ENCODE measurements around the gene OR2AT4.
"Not testable (repeated sequence)": the region's sequence is repeated elsewhere in the genome, so short reads cannot be mapped to it uniquely, and the experiment has no call there.

Gene OR2AT4

DNA sequence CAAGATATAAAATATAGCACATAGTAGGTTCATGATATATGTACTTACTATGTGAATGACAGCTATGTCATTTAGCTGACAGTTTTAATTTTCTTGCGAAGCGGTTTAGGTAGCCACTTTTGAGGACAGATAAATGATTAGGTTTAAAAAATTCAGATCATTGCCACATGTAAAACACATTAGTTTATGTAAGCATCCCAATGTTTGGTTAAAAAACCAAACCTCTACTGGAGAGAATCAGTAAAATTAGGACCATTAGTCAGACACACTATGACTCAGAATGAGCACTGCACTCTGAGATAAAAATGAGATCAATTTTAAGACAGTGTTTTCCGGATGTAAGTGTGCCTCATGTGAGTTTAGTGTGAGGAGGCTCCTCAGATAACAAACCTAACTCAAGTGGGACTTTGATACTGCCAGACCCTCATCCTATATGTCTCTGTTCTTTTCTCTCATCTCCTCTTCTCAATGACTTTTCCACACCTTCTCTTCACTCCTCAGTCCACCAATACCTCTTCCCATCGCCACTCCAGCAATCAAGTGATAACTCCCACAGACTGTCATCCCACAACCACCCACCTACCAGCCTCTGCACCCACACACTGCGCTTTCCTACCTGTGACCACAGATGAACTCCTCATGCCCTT is 6.8 kb upstream of the OR2AT4 start:
- DNase-seq (ENCODE audit: low spot score) = no peak

DNA sequence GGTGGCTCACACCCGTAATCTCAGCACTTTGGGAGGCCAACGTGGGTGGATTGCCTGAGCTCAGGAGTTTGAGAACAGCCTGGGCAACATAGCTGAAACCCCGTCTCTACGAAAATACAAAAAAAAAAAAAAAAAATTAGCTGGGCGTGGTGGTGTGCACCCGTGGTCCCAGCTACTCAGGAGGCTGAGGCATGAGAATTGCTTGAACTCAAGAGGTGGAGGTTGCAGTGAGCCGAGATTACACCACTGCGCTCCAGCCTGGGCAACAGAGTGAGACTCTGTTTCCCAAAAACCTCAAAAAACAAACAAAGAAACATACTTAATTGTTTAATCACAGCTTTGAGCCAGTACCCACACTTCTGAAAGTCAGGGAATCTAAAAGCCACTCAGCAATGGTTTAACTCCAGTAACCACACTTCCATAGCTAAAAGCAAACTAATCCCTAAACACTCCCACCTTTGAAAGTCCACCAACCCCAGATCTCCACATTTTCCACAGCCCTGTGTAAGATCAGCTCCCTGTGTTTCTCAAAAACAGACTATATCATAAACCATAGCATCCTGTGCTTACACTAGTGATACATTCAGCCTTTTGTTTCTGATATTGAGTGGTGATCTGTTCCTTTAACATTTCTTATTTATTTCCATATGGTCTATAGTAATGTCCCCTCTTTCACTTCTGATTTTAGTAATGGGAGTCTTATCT is 4.9 kb upstream of the OR2AT4 start:
- DNase-seq (ENCODE audit: low spot score) = no peak

DNA sequence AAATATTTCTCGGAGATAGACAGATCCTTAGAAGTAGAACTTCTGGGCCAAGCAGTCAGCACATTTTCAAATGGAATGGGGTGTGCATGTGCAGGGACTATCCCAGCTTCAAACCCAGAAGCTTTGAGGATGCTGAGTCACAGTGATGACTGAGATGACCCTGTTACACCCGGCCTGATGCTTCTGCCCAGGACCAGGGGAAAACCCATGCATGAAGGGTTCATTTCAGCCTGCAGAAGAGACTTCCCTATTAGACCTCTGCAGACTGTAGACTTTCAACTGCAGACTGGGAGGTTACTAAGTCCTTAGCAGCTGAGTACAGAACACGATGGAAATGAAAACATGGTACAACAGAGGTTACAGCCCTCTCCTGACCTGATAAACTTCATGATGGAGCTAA is 3.6 kb upstream of the OR2AT4 start:
- no peak for DNase-seq (ENCODE audit: low spot score)

DNA sequence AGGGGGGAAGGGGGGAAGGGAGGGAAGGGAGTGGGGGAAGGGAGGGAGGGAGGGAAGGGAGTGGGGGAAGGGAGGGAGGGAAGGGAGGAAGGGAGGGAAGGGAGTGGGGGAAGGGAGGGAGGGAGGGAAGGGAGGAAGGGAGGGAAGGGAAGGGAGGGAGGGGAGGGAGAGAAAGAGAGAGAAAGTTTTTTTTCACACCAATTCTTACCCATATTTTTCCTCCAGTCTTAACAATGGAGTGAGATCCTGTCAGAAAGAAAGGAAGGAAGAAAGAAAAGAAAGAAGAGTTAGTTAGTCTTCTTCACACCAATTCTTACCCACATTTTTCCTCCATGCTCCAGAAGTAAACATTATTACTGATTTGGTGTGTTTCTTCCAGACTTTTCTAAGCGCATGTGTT is 3.0 kb upstream of the OR2AT4 start:
- DNase-seq (ENCODE audit: low spot score) = no peak

DNA sequence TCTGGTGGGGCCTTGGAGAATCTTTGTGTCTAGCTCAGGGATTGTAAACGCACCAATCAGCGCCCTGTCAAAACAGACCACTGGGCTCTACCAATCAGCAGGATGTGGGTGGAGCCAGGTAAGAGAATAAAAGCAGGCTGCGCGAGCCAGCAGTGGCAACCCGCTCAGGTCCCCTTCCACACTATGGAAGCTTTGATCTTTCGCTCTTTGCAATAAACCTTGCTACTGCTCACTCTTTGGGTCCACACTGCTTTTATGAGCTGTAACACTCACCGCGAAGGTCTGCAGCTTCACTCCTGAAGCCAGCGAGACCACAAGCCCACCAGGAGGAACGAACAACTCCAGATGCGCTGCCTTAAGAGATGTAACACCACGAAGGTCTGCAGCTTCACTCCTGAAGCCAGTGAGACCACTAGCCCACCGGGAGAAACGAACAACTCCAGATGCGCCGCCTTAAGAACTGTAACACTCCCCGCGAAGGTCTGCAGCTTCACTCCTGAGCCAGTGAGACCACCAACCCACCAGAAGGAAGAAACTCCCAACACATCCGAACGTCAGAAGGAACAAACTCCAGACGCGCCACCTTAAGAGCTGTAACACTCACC is 2.3 kb upstream of the OR2AT4 start:
- DNase-seq (ENCODE audit: low spot score) = not testable (repeated sequence)

DNA sequence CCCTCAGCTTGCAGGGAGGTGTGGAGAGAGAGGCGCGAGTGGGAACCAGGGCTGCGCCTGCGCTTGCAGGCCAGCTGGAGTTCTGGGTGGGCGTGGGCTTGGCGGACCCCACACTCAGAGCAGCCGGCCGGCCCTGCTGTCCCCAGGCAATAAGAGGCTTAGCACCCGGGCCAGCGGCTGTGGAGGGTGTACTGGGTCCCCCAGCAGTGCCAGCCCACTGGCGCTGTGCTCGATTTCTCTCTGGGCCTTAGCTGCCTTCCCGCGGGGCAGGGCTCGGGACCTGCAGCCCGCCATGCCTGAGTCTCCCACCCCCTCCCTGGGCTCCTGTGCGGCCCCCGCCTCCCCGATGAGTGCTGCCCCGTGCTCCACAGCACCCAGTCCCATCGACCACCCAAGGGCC is 1.5 kb upstream of the OR2AT4 start:
- DNase-seq (ENCODE audit: low spot score) = not testable (repeated sequence)

DNA sequence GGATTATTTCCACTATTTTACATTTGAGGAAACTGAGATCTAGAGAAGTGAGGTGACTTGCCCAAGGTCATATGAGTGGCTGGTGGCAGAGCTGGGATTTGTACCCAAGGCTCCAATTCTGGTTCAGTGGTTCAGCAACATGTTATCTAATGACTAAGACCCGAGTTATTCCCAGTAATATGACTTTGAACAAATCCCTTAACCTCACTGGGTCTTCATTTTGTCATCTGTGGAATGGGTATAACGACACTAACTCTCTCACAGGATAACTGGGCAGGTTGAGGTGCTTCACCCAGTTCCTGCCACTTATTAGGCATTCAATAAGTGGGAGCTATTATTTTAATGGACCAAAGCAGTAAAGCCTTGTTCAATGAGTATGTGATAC is 489 bp upstream of the OR2AT4 start:
- DNase-seq (ENCODE audit: low spot score) = no peak

DNA sequence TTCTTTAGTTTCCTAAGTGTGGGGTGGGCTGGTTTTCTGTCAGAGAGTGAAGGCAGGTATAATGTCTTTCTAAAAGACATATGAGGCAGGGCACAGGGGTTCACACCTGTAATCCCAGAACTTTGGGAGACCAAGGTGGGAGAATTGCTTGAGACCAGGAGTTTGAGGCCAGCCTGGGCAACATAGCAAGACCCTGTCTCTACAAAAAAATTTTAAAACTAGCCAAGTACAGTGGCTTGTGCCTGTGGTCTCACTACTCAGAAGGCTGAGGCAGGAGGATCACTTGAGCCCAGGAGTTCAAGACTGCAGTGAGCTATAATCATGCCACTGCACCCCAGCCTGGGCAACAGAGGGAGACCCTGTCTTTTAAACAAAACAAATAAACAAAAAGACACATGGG is 2.3 kb downstream of the OR2AT4 start:
- DNase-seq (ENCODE audit: low spot score) = not testable (repeated sequence)

DNA sequence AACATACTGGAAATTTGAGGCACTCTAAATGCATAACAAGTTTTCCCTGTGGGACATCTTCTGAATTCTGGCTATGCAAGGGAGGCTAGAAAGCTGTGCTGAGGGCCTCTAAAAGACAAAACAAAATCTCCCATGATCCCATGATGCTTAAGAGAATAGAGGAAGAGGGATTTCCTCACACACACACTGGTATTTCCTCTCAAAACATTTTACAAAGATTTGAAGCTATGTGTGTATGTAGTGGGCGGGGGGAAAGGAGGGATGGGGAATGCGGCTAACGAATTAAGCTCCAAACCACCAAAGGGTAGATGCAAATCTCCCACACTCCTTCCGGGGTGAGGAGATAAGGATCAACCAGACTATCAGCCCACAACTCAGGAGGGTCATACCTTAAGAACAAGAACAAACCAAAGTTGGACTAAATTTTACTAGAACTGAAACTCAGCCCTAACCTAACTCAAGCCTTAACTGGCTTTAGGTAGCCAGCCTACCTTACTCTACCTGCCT is 6.0 kb downstream of the OR2AT4 start:
- DNase-seq (ENCODE audit: low spot score) = no peak

DNA sequence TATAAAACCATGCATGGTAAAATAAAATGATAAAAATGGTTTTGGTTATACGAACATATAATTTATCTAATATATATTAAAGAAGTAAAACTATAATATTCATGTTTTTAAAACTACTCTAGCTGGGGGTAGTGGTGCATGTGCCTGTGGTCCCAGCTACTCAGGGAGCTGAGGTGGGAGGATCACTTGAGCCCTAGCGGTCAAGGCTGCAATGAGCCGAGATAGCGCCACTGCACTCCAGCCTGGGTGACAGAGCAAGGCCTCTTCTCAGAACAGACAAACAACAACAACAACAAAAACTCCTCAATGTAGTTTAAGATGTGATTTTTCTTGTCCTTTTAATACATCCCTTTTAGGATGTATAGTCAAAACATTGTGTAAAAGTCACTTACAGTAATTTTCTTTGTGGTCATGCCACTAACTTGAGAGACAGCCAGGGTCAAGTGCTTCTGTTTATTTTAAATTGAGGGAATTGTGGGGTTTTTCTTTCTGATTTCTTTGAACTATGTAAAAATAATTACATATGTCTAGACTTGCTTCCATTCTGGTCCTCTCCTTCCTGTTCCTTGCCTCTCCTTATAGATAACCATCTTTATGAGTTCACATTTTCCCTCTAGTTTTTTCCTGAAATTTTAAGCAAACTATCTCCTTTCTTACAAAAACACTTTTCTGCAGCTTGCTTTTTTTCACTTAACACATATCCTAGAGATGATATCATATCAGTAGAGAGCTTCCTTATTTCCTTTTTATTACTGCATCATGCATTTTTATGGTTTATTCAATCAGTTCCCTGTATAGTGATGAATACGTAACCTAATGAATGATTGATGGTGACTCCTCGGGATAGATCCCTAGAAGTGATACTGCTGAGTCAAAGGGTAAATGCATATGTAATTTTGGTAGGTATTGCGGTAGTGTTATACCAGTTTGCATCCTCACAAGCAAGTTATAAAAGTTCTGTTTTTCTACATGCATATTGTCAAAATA is 9.1 kb downstream of the OR2AT4 start:
- no peak for DNase-seq (ENCODE audit: low spot score)

DNA sequence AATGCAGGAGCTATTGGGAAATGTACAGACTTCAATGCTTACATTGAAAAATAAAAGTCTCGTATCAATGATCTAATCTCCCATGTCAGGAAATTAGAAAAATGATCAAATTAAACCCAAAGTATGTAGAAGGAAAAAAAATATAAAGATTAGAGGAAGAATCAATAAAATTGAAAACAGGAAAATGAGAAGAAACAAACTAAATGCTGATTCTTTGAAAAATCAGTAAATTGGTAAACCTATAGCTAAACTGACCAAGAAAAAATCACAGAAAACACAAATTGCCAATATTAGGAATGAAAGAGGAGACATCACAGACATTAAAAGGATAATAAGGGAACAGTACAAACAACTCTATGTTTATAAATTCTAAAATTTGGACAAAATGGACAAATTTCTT is 11.8 kb downstream of the OR2AT4 start:
- no peak for DNase-seq (ENCODE audit: low spot score)

DNA sequence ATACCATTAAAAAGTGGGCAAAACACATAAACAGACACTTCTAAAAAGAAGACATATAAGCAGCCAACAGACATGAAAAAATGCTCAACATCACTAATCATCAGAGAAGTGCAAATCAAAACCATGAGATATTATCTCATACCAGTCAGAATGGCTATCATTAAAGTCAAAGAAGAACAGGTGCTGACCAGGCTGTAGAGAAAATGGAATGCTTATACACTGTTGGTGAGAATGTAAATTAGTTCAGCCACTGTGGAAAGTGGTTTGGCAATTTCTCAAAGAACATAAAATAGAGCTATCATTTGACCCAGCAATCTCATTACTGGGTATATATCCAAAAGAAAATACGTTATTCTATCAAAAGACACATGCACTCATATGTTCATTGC is 13.5 kb downstream of the OR2AT4 start:
- DNase-seq (ENCODE audit: low spot score) = no peak

DNA sequence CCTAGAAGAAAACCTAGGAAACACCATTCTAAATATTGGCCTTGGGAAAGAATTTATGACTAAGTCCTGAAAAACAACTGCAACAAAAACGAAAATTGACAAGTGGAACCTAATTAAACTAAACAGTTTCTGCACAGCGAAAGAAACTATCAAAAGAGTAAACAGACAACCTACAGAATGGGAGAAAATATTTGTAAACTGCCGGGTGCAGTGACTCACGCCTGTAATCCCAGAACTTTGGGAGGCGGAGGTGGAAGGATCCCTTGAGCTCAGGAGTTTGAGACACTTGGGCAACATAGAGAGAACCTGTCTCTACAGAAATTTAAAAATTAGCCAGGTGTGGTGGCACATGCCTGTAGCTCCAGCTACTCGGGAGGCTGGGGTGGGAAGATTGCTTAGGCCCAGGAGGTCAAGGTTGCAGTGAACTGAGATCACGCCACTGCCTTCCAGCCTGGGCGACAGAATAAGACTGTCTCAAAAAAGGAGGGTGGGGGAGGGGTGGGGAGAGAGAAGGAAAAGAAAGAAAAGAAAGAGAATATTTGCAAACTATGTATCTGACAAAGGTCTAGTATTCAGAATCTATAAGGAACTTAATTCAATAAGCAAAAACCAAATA is 14.0 kb downstream of the OR2AT4 start:
- no peak for DNase-seq (ENCODE audit: low spot score)

DNA sequence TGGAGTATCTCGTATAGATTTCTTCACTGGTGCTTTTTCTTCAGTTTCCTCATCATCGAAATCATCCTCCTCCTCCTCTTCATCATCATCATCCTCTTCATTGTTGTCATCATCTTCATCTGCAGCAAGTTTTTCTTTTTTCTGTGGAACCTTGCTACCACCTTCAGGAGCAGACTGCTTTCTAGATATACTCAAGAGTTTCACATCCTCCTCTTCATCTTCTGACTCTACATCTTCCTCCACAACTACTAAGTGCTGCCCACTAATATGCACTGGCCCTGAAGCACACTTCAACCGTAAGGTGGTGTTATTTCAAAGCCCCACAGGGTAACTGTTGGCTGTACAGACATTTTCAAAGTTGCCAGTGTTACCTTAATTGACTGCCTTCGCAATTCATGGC is 17.1 kb downstream of the OR2AT4 start:
- DNase-seq (ENCODE audit: low spot score) = no peak

DNA sequence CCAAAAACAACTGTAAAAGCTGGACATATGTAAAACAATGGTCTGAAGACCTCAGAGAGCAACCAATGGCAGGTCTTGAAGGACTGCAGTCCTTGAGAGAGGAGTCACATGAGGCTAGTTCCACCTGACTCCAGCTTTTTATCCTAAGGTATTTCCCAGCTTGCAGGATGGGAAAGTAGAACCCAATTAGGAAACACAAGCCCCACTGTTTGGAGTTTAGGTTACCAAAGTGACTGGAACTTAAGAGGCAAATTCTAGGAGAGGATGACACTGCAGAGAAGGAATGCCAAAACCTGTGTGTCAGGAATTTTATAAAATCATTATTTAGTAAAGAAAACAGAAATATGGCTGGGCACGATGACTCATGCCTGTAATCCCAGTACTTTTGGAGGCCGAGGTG is 18.4 kb downstream of the OR2AT4 start:
- no peak for DNase-seq (ENCODE audit: low spot score)

DNA sequence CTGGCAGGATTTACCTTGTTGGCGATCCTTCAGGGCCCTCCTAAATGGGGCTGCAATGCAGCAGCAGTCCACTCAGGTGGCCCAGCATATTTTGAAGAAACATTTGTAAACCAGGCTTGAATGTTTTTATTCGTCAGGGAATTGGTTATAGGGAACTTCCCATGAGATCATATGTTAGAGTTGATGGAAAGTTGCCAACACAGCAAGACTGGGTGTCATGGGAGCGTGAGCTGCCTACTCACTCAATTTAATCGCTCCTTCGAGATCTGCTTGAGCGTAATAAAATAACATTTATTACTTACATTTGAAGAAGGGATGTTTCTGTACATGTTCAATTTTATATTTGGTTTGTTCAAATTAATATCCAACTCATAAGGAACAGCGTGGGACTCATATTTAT is 19.4 kb downstream of the OR2AT4 start:
- DNase-seq (ENCODE audit: low spot score) = no peak

DNA sequence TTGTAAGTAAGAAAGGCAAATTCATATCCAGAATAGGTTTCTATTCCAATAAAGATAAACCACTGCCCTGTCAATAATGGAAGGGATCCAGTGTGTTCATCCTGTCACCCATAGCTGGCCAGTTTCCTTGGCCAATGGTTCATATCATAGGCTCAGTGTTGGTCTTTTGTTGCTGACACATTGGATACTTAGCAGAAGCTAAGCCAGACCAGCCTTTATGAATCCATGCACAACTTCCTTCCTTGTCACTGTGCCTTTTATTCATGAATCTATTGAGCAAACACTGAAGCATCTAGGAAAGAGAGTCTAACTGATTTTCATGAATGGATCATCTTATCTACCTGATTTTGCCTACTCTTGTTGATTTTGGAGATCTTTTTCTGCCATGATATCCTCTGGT is 20.0 kb downstream of the OR2AT4 start:
- no peak for DNase-seq (ENCODE audit: low spot score)

DNA sequence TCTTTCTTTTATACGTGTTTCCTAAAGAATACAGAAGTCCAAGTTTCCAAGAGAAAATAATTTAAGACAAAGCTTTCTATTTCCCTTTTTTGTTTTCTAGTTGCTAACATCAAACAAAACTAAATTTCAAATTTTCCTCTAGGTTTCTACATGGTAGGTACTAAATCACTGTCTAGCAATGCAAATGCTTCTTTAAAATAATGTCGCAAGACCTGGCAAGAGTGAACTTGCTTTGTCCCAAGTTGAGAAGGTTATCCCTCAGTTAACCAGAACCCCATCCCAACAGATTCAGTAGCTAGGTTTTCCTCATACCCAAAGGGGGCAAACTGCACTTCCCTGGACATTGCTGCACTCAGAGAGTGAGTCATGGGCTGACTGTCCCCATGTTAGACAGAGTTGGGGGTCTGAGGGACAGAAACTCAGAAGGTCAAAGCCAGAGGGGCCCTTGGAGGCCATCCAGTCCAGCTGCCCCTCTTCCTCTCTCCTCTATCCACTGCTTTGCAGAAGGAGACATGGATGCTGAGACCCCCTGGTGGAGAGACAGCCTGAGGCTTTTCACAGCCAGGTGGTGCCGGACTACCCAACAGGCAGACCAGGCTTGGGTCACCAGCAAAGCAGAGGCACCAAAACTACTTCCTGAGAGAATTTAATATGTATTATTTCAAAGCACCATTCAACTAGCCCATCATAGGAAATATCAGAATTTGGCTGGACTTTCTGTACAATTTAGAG is 23.1 kb downstream of the OR2AT4 start:
- DNase-seq (ENCODE audit: low spot score) = no peak

DNA sequence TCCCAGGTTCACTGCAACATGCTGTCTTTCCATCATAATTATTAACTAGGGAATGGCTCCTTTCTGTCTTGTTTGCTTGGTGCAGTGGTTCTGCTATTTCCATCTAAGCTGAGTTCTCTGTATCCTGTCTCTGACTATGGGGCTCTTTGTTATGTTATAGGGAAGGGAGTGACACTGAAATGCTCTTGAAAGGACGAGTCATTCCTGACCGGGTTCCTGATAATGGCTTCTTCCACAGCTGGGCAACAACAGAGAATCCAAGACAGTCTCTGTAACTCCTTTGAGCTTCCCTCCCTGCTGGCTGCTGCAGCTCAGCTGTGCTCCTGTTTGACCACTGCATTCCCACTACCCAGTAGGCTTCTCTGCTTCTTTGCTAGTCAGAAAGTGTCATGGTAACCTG is 24.1 kb downstream of the OR2AT4 start:
- no peak for DNase-seq (ENCODE audit: low spot score)

DNA sequence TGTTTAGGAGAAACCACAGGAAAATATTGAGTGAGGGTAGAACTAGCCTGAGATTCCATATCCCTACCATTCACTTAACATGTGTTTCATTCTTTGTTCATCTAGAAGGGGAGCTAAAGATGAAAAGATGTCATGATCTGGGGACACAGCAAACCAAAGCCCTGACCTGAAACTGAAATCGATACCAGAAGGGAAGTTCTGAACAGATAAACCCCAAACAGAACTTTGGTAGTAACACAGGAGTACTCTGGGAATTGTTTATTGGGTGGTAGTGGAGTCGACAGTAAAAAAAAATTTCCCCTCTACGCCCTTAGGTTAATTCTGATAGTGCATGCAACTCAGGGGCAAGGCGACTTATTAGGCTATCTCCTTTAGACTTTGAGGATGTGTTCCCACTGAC is 27.2 kb downstream of the OR2AT4 start:
- no peak for DNase-seq (ENCODE audit: low spot score)

DNA sequence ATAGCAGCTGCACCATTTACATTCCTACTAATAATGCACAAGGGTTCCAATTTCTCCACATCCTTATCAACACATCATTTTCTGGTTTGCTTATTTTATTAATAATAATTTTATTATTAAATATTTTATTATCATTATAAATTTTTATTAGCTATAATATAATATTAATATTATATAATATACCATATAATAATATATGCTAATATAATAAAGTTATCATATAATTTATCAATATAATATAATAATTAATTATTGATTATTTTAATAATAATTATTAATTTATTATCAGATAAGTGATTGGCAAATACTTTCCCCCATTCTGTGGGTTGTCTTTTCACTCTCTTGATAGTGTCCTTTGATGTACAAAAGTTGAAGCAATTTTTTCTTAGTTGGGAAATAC is 27.7 kb downstream of the OR2AT4 start:
- DNase-seq (ENCODE audit: low spot score) = no peak
